Nephron progenitor cell (in vitro differentiated cells): ENCODE results near the gene PHF1.

ENCODE experiments used
- DNase-seq: peaks from one replicate; pipeline ENCODE4 v3.0.0; 2021
- H3K27ac Mint-ChIP-seq: 2 replicates; pipeline ENCODE4 v1.8.0; 2021; ENCODE audit warnings: mild to moderate bottlenecking, moderate library complexity, mixed read lengths
- H3K27me3 Mint-ChIP-seq: 2 replicates; pipeline ENCODE4 v1.8.0; 2021; ENCODE audit warnings: mild to moderate bottlenecking, low read depth, mixed read lengths; ENCODE audit not compliant: poor library complexity
- H3K36me3 Mint-ChIP-seq: 2 replicates; pipeline ENCODE4 v1.8.0; 2021; ENCODE audit warnings: low read depth, mixed read lengths
- H3K4me1 Mint-ChIP-seq: 2 replicates; pipeline ENCODE4 v1.8.0; 2021; ENCODE audit warnings: mixed read lengths
- H3K4me3 Mint-ChIP-seq: 2 replicates; pipeline ENCODE4 v1.8.0; 2021; ENCODE audit warnings: mild to moderate bottlenecking, moderate library complexity, mixed read lengths
- H3K9me3 Mint-ChIP-seq: 2 replicates; pipeline ENCODE4 v1.8.0; 2021; ENCODE audit warnings: mild to moderate bottlenecking, moderate library complexity, mixed read lengths
- TF ChIP-seq, protein P1 (sequence below): fragments of 200-600 bp; sonication (generic); IDR thresholded peaks from 2 replicates; pipeline ENCODE4 v1.5.0; 2021; ENCODE audit warnings: antibody characterized with exemption

Gene PHF1

DNA sequence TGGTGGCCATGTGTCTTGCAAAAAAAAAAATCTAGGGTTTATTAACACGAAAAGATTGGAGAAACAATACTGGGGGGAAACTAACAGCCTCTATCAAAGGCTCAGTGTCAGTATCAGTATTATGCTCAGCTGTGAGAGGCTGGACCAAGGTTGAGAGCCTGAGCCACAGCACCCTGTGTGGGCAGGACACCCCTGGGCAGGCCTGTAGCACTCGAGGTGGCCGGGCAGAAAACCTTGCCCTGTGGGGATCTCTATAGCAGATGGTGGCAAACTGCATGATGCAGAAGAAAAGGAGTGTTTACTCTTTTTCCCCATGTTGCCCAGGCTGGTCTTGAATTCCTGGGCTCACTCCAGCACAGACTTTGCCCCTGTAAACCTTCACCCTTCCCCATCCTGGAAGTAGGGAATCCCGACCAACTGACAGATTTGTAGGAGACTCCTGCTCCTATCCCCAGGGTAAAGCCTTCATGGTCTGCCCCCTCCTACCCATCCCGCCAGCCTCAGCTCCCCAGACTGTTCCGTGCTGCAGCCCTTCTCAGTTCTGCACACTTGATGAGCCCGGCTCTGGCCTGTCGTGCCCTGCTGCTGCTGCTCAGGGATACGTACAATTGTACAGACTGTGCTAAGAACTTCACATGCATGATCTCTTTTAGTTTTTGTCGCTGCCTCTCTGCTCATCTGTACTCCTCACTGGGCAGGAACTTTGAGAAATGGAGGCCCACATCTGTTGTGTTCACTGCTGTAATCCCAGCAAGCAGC is 27.2 kb upstream of the PHF1 start:
- H3K27ac Mint-ChIP-seq = peak overlapping the region; percentile 69
- H3K9me3 Mint-ChIP-seq = no peaks in the 10 kb centered on the region
- peaks cover 20% of the 10 kb centered on the region for H3K4me1 Mint-ChIP-seq
- TF ChIP-seq, protein P1, sequence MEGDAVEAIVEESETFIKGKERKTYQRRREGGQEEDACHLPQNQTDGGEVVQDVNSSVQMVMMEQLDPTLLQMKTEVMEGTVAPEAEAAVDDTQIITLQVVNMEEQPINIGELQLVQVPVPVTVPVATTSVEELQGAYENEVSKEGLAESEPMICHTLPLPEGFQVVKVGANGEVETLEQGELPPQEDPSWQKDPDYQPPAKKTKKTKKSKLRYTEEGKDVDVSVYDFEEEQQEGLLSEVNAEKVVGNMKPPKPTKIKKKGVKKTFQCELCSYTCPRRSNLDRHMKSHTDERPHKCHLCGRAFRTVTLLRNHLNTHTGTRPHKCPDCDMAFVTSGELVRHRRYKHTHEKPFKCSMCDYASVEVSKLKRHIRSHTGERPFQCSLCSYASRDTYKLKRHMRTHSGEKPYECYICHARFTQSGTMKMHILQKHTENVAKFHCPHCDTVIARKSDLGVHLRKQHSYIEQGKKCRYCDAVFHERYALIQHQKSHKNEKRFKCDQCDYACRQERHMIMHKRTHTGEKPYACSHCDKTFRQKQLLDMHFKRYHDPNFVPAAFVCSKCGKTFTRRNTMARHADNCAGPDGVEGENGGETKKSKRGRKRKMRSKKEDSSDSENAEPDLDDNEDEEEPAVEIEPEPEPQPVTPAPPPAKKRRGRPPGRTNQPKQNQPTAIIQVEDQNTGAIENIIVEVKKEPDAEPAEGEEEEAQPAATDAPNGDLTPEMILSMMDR = no peak
- DNase-seq = no peak
- H3K4me3 Mint-ChIP-seq = no peak overlapping the region
- no peaks in the 10 kb centered on the region for H3K36me3 Mint-ChIP-seq
- peaks cover 10% of the 10 kb centered on the region for H3K27me3 Mint-ChIP-seq

DNA sequence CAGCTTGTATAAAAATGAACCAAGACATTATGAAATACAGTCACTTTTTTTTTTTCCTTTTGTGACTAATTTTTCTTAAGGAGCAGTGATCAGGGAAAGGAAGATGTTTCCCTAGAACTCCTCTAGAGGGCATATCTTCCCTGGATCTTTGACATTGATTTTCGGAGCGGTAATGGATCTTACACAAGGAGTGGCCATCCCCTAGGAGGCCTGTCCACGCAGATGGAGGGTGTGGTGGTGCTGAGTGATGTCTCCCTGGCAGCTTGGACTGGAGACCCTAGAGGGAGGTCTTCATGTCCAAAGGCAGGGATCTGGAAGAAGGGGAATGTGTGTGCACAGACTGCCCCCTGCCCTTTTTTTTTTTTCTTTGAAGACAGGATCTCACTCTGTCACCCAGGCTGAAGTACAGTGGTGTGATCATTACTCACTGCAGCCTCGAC is 26.2 kb upstream of the PHF1 start:
- TF ChIP-seq, protein P1 = peak; percentile 37
- H3K4me3 Mint-ChIP-seq = no peak overlapping the region
- no peaks in the 10 kb centered on the region for H3K36me3 Mint-ChIP-seq
- H3K27ac Mint-ChIP-seq = no peak overlapping the region
- peaks cover 20% of the 10 kb centered on the region for H3K4me1 Mint-ChIP-seq
- H3K27me3 Mint-ChIP-seq = peaks cover 3% of the 10 kb centered on the region
- DNase-seq = no peak
- H3K9me3 Mint-ChIP-seq = no peaks in the 10 kb centered on the region

DNA sequence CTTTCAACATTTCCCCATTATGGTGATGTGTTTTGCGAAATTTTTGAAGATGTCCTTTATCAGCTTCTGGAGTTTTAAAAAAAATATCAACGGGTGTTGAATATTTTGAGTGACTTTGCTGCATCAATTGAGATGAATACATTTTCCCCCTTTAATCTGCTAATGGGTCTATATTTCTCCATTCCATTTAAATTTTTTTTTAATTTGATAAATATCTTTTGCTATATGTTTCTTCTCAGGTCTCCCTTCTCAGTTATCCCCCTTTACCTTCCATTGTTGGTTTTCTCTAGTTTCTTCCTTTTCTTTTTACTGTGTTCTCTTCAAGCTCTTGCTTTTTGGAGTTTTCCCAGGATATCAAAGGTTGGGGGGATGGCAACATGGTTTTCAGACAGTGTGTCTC is 20.6 kb upstream of the PHF1 start:
- Mint-ChIP-seq H3K9me3 (peaks cover 4% of the 10 kb centered on the region), H3K4me1 (peaks cover 45% of the 10 kb centered on the region), H3K27me3 (no peaks in the 10 kb centered on the region), H3K27ac (no peak overlapping the region), H3K36me3 (peaks cover 13% of the 10 kb centered on the region), H3K4me3 (no peak overlapping the region)
- TF ChIP-seq, protein P1 = no peak
- no peak for DNase-seq

DNA sequence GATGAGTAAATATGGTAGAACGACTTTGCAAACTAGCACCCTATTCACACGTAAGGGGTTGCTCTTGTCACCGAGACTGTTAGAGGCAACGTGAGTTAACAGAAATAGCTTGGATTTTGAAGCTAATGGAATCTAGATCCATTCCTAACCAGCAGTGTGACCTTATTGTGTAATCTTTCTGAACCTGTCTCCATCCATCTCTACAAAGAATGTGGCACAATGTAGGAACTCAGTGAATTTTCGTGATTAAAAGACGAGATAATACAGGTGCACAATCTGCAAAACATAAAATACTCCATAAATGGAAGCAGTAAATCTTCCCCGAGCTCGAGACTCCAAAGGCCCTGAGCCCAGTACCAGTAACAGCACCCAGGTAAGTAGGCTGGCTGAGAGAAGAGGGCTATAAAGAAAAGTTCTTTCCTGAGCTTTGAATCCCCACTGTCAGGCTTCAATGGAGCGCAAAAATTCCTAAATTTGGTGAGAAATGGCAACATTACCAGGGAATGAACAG is 20.0 kb upstream of the PHF1 start:
- DNase-seq = no peak

DNA sequence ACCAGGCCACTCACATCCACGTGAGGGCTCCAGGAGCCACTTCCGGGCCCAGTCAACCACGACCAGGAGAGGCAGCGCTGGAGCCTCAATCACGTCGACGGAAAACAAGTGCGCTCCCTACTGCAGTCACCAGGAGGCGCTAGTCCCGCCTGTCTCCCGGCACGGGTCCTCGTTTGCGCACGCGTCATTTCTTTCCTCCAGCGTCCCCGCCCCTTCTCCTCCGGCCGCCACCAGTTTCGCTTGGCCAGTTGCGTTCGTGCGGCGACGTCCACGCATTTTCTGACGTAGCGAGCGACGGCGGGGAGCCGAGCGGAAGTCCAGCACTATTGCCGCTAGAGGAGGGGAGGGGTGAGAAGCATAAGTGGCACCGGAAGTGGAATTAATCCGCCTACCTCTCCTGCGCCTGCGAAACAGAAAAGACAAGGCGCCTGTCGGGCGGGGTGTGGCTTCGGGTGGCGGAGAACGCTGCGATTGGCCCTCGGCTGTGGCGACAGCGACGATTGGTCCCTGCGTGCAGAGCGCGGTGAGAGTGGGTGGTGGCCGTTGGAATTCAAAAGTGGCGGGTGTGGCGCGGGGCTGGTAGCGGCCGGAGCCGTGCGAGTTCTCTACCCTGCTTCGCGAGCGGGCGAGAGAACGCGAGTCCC is 19.4 kb upstream of the PHF1 start, which contains the start of gene KIFC1:
TSS of gene KIFC1 (plus strand) at position 546 of the 644 bp plus-strand sequence. CDS start 163 bp downstream, outside the sequence.
- peak; percentile 99 for DNase-seq
- Mint-ChIP-seq H3K9me3 (peaks cover 4% of the 10 kb centered on the region), H3K36me3 (peaks cover 20% of the 10 kb centered on the region), H3K4me3 (peak within 1 kb of the TSS; percentile 91), H3K4me1 (peaks cover 56% of the 10 kb centered on the region), H3K27ac (peak within 1 kb of the TSS; percentile 95), H3K27me3 (no peaks in the 10 kb centered on the region)
- TF ChIP-seq, protein P1 = peak; percentile 95

More for the DNA sequence above, 20.0 kb upstream of the PHF1 start:
- Mint-ChIP-seq H3K4me3 (peak overlapping the region; percentile 91), H3K27ac (peak overlapping the region; percentile 95), H3K9me3 (peaks cover 4% of the 10 kb centered on the region), H3K4me1 (peaks cover 51% of the 10 kb centered on the region), H3K27me3 (no peaks in the 10 kb centered on the region), H3K36me3 (peaks cover 16% of the 10 kb centered on the region)
- TF ChIP-seq, protein P1 = no peak
